GM19035 (cell line): ENCODE results near the gene CERKL.

Experiments
- ATAC-seq: cut with Tn5 transposase; IDR thresholded peaks from one replicate; pipeline ENCODE4 v1.9.1; 2021; ENCODE audit not compliant: unreplicated experiment

CERKL gene

GRCh38 chr2:181526014-181526413 lies 130.9 kb downstream of the CERKL start:
- no peak for ATAC-seq

GRCh38 chr2:181523756-181524155 lies 133.1 kb downstream of the CERKL start:
- ATAC-seq = no peak

- no peak for ATAC-seq
Measured at GRCh38 chr2:181520253-181520652, 136.7 kb downstream of the CERKL start.

- no peak for ATAC-seq
Measured at GRCh38 chr2:181517685-181518301, 139.1 kb downstream of the CERKL start.

- ATAC-seq = no peak
Measured at GRCh38 chr2:181516992-181517391, 139.9 kb downstream of the CERKL start.

- ATAC-seq = no peak
Measured at GRCh38 chr2:181515719-181516118, 141.2 kb downstream of the CERKL start.

- ATAC-seq = no peak
Measured at GRCh38 chr2:181500201-181500600, 156.7 kb downstream of the CERKL start.

GRCh38 chr2:181499231-181499630 lies 157.7 kb downstream of the CERKL start:
- no peak for ATAC-seq
